Measurements from ENCODE around the gene NFRKB.

NFRKB gene

GRCh38 chr11:129895126-129896041 lies at the start of gene NFRKB:
NFRKB (minus strand) TSS chr11:129895578; CDS start chr11:129892849, 2,729 bp downstream.
- peak; percentile 32 for TF ChIP-seq CTCF (IDR thresholded peaks at IDR 0.05; ENCODE audit: control insufficient read depth, extremely low read depth, insufficient read depth)

GRCh38 chr11:129944696-129945095 lies 49.3 kb upstream of the NFRKB start:
- no peak for TF ChIP-seq CTCF (IDR thresholded peaks at IDR 0.05; ENCODE audit: control insufficient read depth, extremely low read depth, insufficient read depth)
- H3K4me3 ChIP-seq (ENCODE audit: low read depth, low read length) = no peak overlapping the region
- no peak for DNase-seq (ENCODE audit: low read depth)

More at GRCh38 chr11:129895126-129896041, at the start of gene NFRKB:
- peak within 1 kb of the TSS; percentile 98 for H3K4me3 ChIP-seq (ENCODE audit: low read depth, low read length)
- no peak for DNase-seq (ENCODE audit: low read depth)

- TF ChIP-seq CTCF (IDR thresholded peaks at IDR 0.05; ENCODE audit: control insufficient read depth, extremely low read depth, insufficient read depth) = no peak
- H3K4me3 ChIP-seq (ENCODE audit: low read depth, low read length) = no peak overlapping the region
- no peak for DNase-seq (ENCODE audit: low read depth)
These were observed 47.7 kb upstream of the NFRKB start for GRCh38 chr11:129943036-129943435.

GRCh38 chr11:129939510-129939909 lies 44.1 kb upstream of the NFRKB start:
- TF ChIP-seq CTCF (IDR thresholded peaks at IDR 0.05; ENCODE audit: control insufficient read depth, extremely low read depth, insufficient read depth) = no peak
- H3K4me3 ChIP-seq (ENCODE audit: low read depth, low read length) = no peak overlapping the region
- DNase-seq (ENCODE audit: low read depth) = no peak

- no peak overlapping the region for H3K4me3 ChIP-seq (ENCODE audit: low read depth, low read length)
These were observed 43.4 kb upstream of the NFRKB start for GRCh38 chr11:129938764-129939163.

GRCh38 chr11:129937592-129938238 lies 42.3 kb upstream of the NFRKB start:
- DNase-seq (ENCODE audit: low read depth) = no peak
- no peak overlapping the region for H3K4me3 ChIP-seq (ENCODE audit: low read depth, low read length)
- TF ChIP-seq CTCF (IDR thresholded peaks at IDR 0.05; ENCODE audit: control insufficient read depth, extremely low read depth, insufficient read depth) = no peak

More at GRCh38 chr11:129938764-129939163, 43.4 kb upstream of the NFRKB start:
- TF ChIP-seq CTCF (IDR thresholded peaks at IDR 0.05; ENCODE audit: control insufficient read depth, extremely low read depth, insufficient read depth) = no peak
- DNase-seq (ENCODE audit: low read depth) = no peak

Measured in LNCaP clone FGC (cell line).